GM12878 (cell line): ENCODE measurements around the gene VSTM2B. TPM values are rescaled to one million over a fixed set of nuclear protein-coding genes. Genes with fewer than 3 reads are reported as not detected.

ENCODE experiments used
- ATF2 ChIP-seq: IDR thresholded peaks from 2 replicates; pipeline ENCODE4 v1.6.1; 2012; ENCODE audit warnings: low read length, inconsistent platforms
- BCL11A ChIP-seq: IDR thresholded peaks from 2 replicates; pipeline ENCODE4 v1.6.1; 2011; ENCODE audit warnings: low read depth, low read length
- CBFB ChIP-seq: IDR thresholded peaks from 2 replicates; pipeline ENCODE4 v1.6.1; 2016; ENCODE audit warnings: antibody characterized with exemption, low read depth
- CHD4 ChIP-seq: fragments of 200-600 bp; sonication (generic); IDR thresholded peaks from 2 replicates; pipeline ENCODE4 v1.6.1; 2016; ENCODE audit warnings: mild to moderate bottlenecking
- E4F1 ChIP-seq: fragments of 450-650 bp; IDR thresholded peaks from 2 replicates; pipeline ENCODE4 v1.6.1; 2018; ENCODE audit warnings: borderline replicate concordance, mild to moderate bottlenecking; ENCODE audit not compliant: partially characterized antibody
- IKZF1 ChIP-seq: fragments of 450-650 bp; conservative IDR thresholded peaks from 2 replicates; pipeline ENCODE4 v1.6.1; 2017; ENCODE audit warnings: antibody characterized with exemption, mild to moderate bottlenecking
- JUNB ChIP-seq: IDR thresholded peaks from 2 replicates; pipeline ENCODE4 v1.6.1; 2016; ENCODE audit warnings: antibody characterized with exemption, mild to moderate bottlenecking
- LARP7 ChIP-seq: fragments of 450-650 bp; IDR thresholded peaks from 2 replicates; pipeline ENCODE4 v1.6.1; 2017; ENCODE audit warnings: mild to moderate bottlenecking
- MLLT1 ChIP-seq: fragments of 450-650 bp; IDR thresholded peaks from 2 replicates; pipeline ENCODE4 v1.6.1; 2016; ENCODE audit warnings: mild to moderate bottlenecking
- MYB ChIP-seq: fragments of 150-350 bp; IDR thresholded peaks from 2 replicates; pipeline ENCODE4 v1.6.1; 2014; ENCODE audit warnings: mild to moderate bottlenecking, low read depth, low read length, borderline replicate concordance
- MYC ChIP-seq: IDR thresholded peaks from 2 replicates; pipeline ENCODE4 v1.6.1; 2011; ENCODE audit warnings: mild to moderate bottlenecking, low read length, moderate library complexity, inconsistent platforms; ENCODE audit not compliant: insufficient read depth, insufficient replicate concordance, insufficient read length, severe bottlenecking
- NFIC ChIP-seq: IDR thresholded peaks from 2 replicates; pipeline ENCODE4 v1.6.1; 2012; ENCODE audit warnings: low read depth, mild to moderate bottlenecking, inconsistent platforms, low read length, moderate library complexity
- SIN3A ChIP-seq: IDR thresholded peaks from 2 replicates; pipeline ENCODE4 v1.6.1; 2012; ENCODE audit warnings: low read depth, low read length, improper control_type of control experiment
- SPI1 ChIP-seq: IDR thresholded peaks from 2 replicates; pipeline ENCODE4 v1.6.1; 2011; ENCODE audit warnings: low read depth, mild to moderate bottlenecking, low read length, moderate library complexity, borderline replicate concordance; ENCODE audit not compliant: insufficient read depth
- TAF1 ChIP-seq: IDR thresholded peaks from 2 replicates; pipeline ENCODE4 v1.6.1; 2011; ENCODE audit warnings: mild to moderate bottlenecking, low read depth, low read length, borderline replicate concordance
- TCF7 ChIP-seq: IDR thresholded peaks from 2 replicates; pipeline ENCODE4 v1.6.1; 2014; ENCODE audit warnings: antibody characterized with exemption, borderline replicate concordance
- USF1 ChIP-seq: IDR thresholded peaks from 2 replicates; pipeline ENCODE4 v1.6.1; 2011; ENCODE audit warnings: borderline replicate concordance, low read depth, mild to moderate bottlenecking, moderate library complexity, mixed read lengths, low read length; ENCODE audit not compliant: insufficient read depth; ENCODE audit errors: extremely low read length
- ZNF384 ChIP-seq: IDR thresholded peaks from 2 replicates; pipeline ENCODE4 v1.6.1; 2012; ENCODE audit warnings: low read depth, mild to moderate bottlenecking, low read length, improper control_type of control experiment, borderline replicate concordance
- polyA plus RNA-seq, 11 experiments: library from polyadenylated mRNA; depleted of rRNA in 4 of 11; unstranded in 6 of 11; stranded (reverse) in 5 of 11; fragments of >200 nt; fragmentation: Nextera tagmentation in 4 of 11; fragmentation: Illumina TruSeq in 1 of 11; extraction: Ambion mirVana in 4 of 11; extraction: Trizol in 1 of 11; gene quantifications; 1 replicate in 1 of 11; 2 replicates in 10 of 11; pipeline versions ENCODE4 v1.2.1 to v1.2.3, GENCODE V29; 2011 to 2016; ENCODE audit warnings: inconsistent platforms in 2 of 11, missing spikeins in 2 of 11, low read depth in 1 of 11
- total RNA-seq, 4 experiments: library from RNA; depleted of rRNA in 3 of 4; stranded (reverse); fragments of >200 nt in 3 of 4; fragmentation: Illumina TruSeq in 1 of 4; extraction: Trizol in 1 of 4; gene quantifications; 2 replicates each; pipeline versions ENCODE4 v1.2.1 to v1.2.3, GENCODE V29; 2013 to 2021

Gene VSTM2B
- total and polyA plus RNA-seq, 10 of the 15 experiments (the other 5 are each of a cell fraction or from before 2014, with no cell fraction given), result not detected

- no peak for TF ChIP-seq MYC
- TF ChIP-seq E4F1, result no peak
- no peak for TF ChIP-seq ZNF384
- no peak for TF ChIP-seq MYB
- no peak for TF ChIP-seq CHD4
- TF ChIP-seq IKZF1, result 0 out of 2 replicates have a peak, but pooled peaks have one; percentile 36
- TF ChIP-seq SPI1, result peak; percentile 58; the same call in 1 of the 2 replicates
- TF ChIP-seq LARP7, result no peak
- no peak for TF ChIP-seq CBFB
- no peak for TF ChIP-seq ATF2
- no peak for TF ChIP-seq BCL11A
- no peak for TF ChIP-seq MLLT1
- no peak for TF ChIP-seq TAF1
- TF ChIP-seq TCF7, result no peak
- TF ChIP-seq SIN3A, result no peak
- TF ChIP-seq USF1, result no peak
- peak; percentile 21; the same call in 1 of the 2 replicates for TF ChIP-seq JUNB
- TF ChIP-seq NFIC, result no peak
Observed at GRCh38 chr19:29576761-29577648, 51.2 kb downstream of the VSTM2B start (continued).
